Skeletal muscle satellite cell (primary cell): ENCODE measurements around the gene KASH5.
"Not testable (repeated sequence)": the region's sequence is repeated elsewhere in the genome, so short reads cannot be mapped to it uniquely, and the experiment has no call there.

Source experiments
- H3K27me3 ChIP-seq: 2 replicates; pipeline ENCODE4 v1.7.0; 2013; ENCODE audit warnings: low read length; ENCODE audit not compliant: control insufficient read depth, insufficient read depth
- H3K36me3 ChIP-seq: 2 replicates; pipeline ENCODE4 v1.7.0; 2013; ENCODE audit warnings: mild to moderate bottlenecking, control low read depth, low read length; ENCODE audit not compliant: insufficient read depth
- H3K4me1 ChIP-seq: 2 replicates; pipeline ENCODE4 v1.7.0; 2013; ENCODE audit warnings: low read length; ENCODE audit not compliant: control insufficient read depth, insufficient read depth
- H3K4me2 ChIP-seq: 2 replicates; pipeline ENCODE4 v1.7.0; 2013; ENCODE audit warnings: mild to moderate bottlenecking, low read length
- H3K4me3 ChIP-seq: 2 replicates; pipeline ENCODE4 v1.7.0; 2013; ENCODE audit warnings: low read length
- H3K9ac ChIP-seq: 2 replicates; pipeline ENCODE4 v1.7.0; 2013; ENCODE audit warnings: mild to moderate bottlenecking, low read depth, low read length, moderate library complexity
- H3K9me3 ChIP-seq: replicated peaks from 2 replicates; pipeline ENCODE4 v1.7.0; 2013; ENCODE audit warnings: mild to moderate bottlenecking, control low read depth, low read length

Gene KASH5

DNA sequence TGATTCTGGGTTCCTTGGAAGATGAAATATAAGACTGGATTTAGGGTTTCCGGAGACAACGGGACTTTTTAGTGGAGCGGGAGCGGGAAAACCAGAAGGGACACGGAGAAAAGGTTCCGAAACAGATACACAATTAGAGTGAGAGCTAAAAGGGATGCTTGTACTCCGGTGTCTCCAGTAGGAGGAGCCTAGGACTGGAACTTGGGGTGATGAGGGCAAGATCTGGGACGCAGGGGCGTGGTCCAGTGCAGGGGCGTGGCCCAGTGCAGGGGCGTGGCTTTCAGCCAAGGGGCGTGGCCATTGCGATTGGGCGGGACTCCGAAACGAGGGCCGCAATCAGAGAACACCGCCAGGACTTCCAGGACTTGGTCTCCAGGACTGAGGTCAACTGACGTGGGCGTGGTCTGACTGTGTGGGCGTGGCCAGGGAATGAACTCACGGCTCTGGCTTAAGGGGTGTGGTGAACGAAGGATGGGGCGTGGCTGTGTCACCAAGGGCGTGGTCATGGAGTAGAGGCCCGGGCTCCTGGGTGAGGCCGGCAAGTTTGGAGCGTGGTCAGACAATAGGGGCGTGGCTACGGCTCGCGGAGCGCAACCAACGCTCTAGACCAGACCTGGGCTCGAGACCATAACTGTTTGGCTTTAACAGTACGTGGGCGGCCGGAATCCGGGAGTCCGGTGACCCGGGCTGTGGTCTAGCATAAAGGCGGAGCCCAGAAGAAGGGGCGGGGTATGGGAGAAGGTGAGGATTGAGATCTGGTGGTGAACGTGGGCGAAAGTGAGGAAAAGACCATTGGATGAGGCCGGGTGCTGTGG, 24.6 kb upstream of the KASH5 start, which contains the start of gene DKKL1:
Gene DKKL1, plus strand, starts transcription at position 610 of the 815 bp plus-strand sequence. Its CDS starts 122 bp downstream, at position 732.
- Histone ChIP-seq H3K4me3 (peak within 1 kb of the TSS; percentile 89), H3K36me3 (peaks cover 5% of the 10 kb centered on the region), H3K9me3 (no peaks in the 10 kb centered on the region), H3K4me2 (peak within 1 kb of the TSS; percentile 91), H3K27me3 (no peaks in the 10 kb centered on the region), H3K9ac (peak within 1 kb of the TSS; percentile 92), H3K4me1 (peaks cover 8% of the 10 kb centered on the region)

DNA sequence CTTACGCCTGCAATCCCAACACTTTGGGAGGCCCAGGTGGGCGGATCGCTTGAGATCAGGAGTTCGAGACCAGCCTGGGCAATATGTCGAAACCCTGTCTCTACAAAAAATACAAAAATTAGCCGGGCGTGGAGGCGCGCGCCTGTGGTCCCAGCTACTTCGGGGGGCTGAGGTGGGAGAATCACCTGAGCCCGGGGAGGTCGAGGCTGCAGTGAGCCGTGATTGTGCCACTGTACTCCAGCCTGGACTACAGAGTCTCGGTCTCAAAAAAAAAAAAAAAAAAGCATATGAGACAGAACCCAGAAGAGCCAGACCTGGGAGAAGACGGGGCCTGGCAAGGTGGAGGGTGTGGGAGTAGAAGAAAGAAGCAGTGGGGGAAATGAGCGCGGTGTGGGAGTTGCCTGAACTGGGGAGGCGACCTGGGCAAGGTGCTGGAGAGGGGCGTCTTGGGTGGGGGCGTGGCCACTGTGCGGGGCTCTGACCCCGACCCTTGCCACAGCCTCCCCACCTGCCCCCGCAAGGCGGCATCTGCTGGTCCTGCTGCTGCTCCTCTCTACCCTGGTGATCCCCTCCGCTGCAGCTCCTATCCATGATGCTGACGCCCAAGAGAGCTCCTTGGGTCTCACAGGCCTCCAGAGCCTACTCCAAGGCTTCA, 23.8 kb upstream of the KASH5 start:
- no peak overlapping the region for H3K9ac ChIP-seq
- peaks cover 3% of the 10 kb centered on the region for H3K36me3 ChIP-seq
- peaks cover 8% of the 10 kb centered on the region for H3K4me1 ChIP-seq
- peak overlapping the region; percentile 58 for H3K4me3 ChIP-seq
- peak overlapping the region; percentile 73 for H3K4me2 ChIP-seq
- no peaks in the 10 kb centered on the region for H3K9me3 ChIP-seq
- no peaks in the 10 kb centered on the region for H3K27me3 ChIP-seq

DNA sequence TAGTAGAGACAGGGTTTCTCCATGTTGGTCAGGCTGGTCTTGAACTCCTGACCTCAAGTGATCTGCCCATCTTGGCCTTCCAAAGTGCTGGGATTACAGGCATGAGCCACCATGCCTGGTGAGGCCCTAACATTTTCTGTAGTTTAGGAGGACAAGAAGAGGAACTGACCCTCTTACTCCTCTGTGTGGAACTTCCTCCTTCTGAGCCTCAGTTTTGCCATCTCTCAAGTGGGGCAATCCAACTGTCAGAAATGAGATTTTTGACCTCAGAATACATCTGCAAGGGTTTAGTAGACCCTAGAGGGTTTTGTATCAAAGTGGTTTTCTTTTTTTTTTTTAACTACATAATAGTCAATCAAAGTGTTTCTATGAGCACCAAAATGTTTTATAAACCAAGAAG, 21.9 kb upstream of the KASH5 start:
- H3K9me3 ChIP-seq: peaks cover 2% of the 10 kb centered on the region
- no peak overlapping the region for H3K4me2 ChIP-seq
- H3K4me3 ChIP-seq: no peak overlapping the region
- no peak overlapping the region for H3K9ac ChIP-seq
- H3K27me3 ChIP-seq: no peaks in the 10 kb centered on the region
- no peaks in the 10 kb centered on the region for H3K36me3 ChIP-seq
- peaks cover 8% of the 10 kb centered on the region for H3K4me1 ChIP-seq

- H3K36me3 ChIP-seq: no peaks in the 10 kb centered on the region
- H3K27me3 ChIP-seq: no peaks in the 10 kb centered on the region
- H3K9me3 ChIP-seq: peaks cover 2% of the 10 kb centered on the region
- no peak overlapping the region for H3K4me2 ChIP-seq
- H3K4me1 ChIP-seq: no peaks in the 10 kb centered on the region
- H3K9ac ChIP-seq: no peak overlapping the region
- H3K4me3 ChIP-seq: no peak overlapping the region
These were observed 19.2 kb upstream of the KASH5 start for GRCh38 chr19:49368711-49369358.

GRCh38 chr19:49371184-49371583, 16.9 kb upstream of the KASH5 start:
- peaks cover 2% of the 10 kb centered on the region for H3K9me3 ChIP-seq
- no peak overlapping the region for H3K4me2 ChIP-seq
- peaks cover 11% of the 10 kb centered on the region for H3K27me3 ChIP-seq
- H3K9ac ChIP-seq: no peak overlapping the region
- H3K4me1 ChIP-seq: no peaks in the 10 kb centered on the region
- H3K4me3 ChIP-seq: no peak overlapping the region
- H3K36me3 ChIP-seq: no peaks in the 10 kb centered on the region

GRCh38 chr19:49373174-49373573, 14.9 kb upstream of the KASH5 start:
- not testable (repeated sequence) for H3K9ac ChIP-seq, H3K4me2 ChIP-seq, H3K4me3 ChIP-seq, H3K36me3 ChIP-seq, H3K9me3 ChIP-seq, H3K4me1 ChIP-seq
- H3K27me3 ChIP-seq: peaks cover 15% of the 10 kb centered on the region

DNA sequence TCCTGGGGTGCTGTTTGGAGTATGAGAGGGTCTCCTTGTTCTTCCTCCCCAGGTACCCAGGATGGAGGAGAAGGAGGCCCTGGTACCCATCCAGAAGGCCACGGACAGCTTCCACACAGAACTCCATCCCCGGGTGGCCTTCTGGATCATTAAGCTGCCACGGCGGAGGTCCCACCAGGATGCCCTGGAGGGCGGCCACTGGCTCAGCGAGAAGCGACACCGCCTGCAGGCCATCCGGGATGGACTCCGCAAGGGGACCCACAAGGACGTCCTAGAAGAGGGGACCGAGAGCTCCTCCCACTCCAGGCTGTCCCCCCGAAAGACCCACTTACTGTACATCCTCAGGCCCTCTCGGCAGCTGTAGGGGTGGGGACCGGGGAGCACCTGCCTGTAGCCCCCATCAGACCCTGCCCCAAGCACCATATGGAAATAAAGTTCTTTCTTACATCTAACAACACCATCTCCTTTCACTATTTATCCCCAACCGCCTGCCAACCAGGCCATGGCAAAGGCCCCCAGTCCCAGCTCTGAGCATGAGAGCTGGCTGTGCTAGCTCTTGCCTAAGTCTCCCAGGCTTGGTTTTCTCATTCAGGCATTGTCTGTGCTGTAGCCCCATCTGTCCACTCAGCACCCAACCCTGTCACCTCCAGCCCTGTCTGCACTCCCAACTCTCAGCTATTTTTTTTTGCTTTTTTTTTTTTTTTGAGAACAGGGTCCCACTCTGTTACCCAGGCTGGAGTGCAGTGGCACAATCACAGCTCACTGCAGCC, 13.2 kb upstream of the KASH5 start:
- Histone ChIP-seq H3K4me2 (no peak overlapping the region), H3K27me3 (peaks cover 18% of the 10 kb centered on the region), H3K36me3 (no peaks in the 10 kb centered on the region), H3K9me3 (peaks cover 2% of the 10 kb centered on the region), H3K4me3 (no peak overlapping the region), H3K4me1 (no peaks in the 10 kb centered on the region), H3K9ac (no peak overlapping the region)

GRCh38 chr19:49378512-49378911, 9.5 kb upstream of the KASH5 start:
- Histone ChIP-seq H3K9me3 (peaks cover under 1% of the 10 kb centered on the region), H3K4me3 (no peak overlapping the region), H3K36me3 (no peaks in the 10 kb centered on the region), H3K27me3 (peaks cover 21% of the 10 kb centered on the region), H3K4me2 (no peak overlapping the region), H3K4me1 (no peaks in the 10 kb centered on the region), H3K9ac (no peak overlapping the region)

DNA sequence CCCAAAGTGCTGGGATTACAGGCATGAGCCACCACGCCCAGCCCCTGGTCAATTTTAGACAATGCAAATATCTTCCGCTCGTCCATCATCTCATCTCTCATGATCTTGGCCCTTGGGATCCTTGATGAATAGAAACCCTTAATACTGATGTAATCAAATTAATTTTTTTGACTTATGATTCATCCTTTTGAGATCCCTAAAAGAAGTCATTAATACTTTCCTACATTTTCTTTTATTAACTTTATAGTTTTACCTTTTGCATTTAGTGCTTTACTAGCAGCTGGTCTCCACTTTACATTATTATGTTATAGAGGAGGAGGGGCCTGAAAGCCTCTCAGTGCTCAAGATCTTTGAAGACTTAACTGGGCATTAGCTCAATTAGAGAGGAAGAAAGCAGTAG, 7.7 kb upstream of the KASH5 start:
- peaks cover 5% of the 10 kb centered on the region for H3K9me3 ChIP-seq
- H3K9ac ChIP-seq: no peak overlapping the region
- H3K4me1 ChIP-seq: no peaks in the 10 kb centered on the region
- no peak overlapping the region for H3K4me2 ChIP-seq
- H3K36me3 ChIP-seq: no peaks in the 10 kb centered on the region
- peaks cover 17% of the 10 kb centered on the region for H3K27me3 ChIP-seq
- H3K4me3 ChIP-seq: no peak overlapping the region

DNA sequence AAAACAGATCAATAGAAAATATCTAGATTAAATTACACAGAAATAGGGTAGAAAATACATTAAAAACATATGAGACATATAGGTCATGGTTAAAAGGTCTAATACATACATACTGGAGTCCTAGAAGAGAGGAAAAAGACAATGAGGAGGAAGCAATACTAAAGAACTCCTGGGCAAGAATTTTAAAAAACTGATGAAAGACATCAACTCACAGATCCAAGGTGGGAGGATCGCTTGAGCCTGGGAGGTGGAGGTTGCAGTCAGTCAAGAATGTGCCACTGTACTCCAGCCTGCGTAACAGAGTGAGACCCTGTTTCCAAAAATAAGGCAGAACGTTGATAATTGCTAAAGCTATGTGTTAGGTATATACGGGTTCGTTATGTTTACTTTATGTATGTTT, 5.4 kb upstream of the KASH5 start:
- no peak overlapping the region for H3K9ac ChIP-seq
- H3K9me3 ChIP-seq: peaks cover 5% of the 10 kb centered on the region
- no peak overlapping the region for H3K4me3 ChIP-seq
- no peaks in the 10 kb centered on the region for H3K36me3 ChIP-seq
- H3K27me3 ChIP-seq: peaks cover 6% of the 10 kb centered on the region
- no peak overlapping the region for H3K4me2 ChIP-seq
- H3K4me1 ChIP-seq: no peaks in the 10 kb centered on the region

DNA sequence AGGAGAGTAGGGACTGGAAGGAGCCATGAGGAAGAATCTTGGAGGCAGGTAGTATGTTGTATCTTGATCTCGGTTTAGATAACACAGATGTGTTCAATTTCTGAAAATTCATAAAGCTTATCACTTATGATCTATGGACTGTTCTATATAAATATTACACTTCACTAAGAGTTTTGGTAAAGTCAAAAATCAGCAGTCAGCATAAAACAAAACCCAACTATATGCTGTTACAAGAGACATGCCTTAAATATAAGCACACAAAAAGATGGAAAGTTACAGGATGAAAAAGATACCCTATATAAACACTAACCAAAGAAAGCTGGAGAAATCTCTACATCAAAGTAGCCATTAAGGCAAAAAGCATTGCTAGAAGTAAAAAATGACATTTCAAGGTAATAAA, 4.5 kb upstream of the KASH5 start:
- no peak overlapping the region for H3K9ac ChIP-seq
- H3K4me2 ChIP-seq: no peak overlapping the region
- peaks cover 5% of the 10 kb centered on the region for H3K9me3 ChIP-seq
- no peaks in the 10 kb centered on the region for H3K4me1 ChIP-seq
- H3K4me3 ChIP-seq: no peak overlapping the region
- H3K36me3 ChIP-seq: no peaks in the 10 kb centered on the region
- H3K27me3 ChIP-seq: peaks cover 6% of the 10 kb centered on the region
